Activated CD8-positive, alpha-beta memory T cell treated with anti-CD3 and anti-CD28 coated beads, Interleukin-2, amount 10 ng/mL, durations not matched to agents 7 days and 5 days (primary cell): ENCODE data around the gene FBXL5. TPM values are rescaled to one million over a fixed set of nuclear protein-coding genes. Genes with fewer than 3 reads are reported as not detected.
"Not testable (repeated sequence)": the region's sequence is repeated elsewhere in the genome, so short reads cannot be mapped to it uniquely, and the experiment has no call there.

Source experiments
- ATAC-seq: fragments of 150-1000 bp; cut with Tn5 transposase; one replicate; pipeline ENCODE4 v1.10.0; 2021; ENCODE audit warnings: moderate library complexity
- CTCF ChIA-PET: fragments of 350-600 bp; sonication (Branson Sonifier 250); formaldehyde crosslinking; loops from one replicate; lab custom pipeline; 2021; ENCODE audit warnings: antibody characterized with exemption; lab: Charles Lee
- DNase-seq: peaks from one replicate; pipeline ENCODE4 v3.0.0-alpha.2; 2020
- H3K27ac Mint-ChIP-seq: one replicate; pipeline ENCODE4 v1.8.0; 2021; ENCODE audit warnings: mild to moderate bottlenecking, mixed read lengths
- H3K27me3 Mint-ChIP-seq: one replicate; pipeline ENCODE4 v1.8.0; 2021; ENCODE audit warnings: mixed read lengths
- H3K36me3 Mint-ChIP-seq: one replicate; pipeline ENCODE4 v1.8.0; 2021; ENCODE audit warnings: mild to moderate bottlenecking, mixed read lengths
- H3K4me1 Mint-ChIP-seq: one replicate; pipeline ENCODE4 v1.8.0; 2021; ENCODE audit warnings: mixed read lengths
- H3K4me3 Mint-ChIP-seq: one replicate; pipeline ENCODE4 v1.8.0; 2021; ENCODE audit warnings: mild to moderate bottlenecking, moderate library complexity, mixed read lengths
- H3K9me3 Mint-ChIP-seq: one replicate; pipeline ENCODE4 v1.8.0; 2022; ENCODE audit warnings: low read depth, mixed read lengths
- total RNA-seq, 2 experiments: library from RNA; stranded (reverse); gene quantifications; one replicate each; pipeline ENCODE4 v1.2.3, GENCODE V29; 2021

The FBXL5 gene
- total RNA-seq, 2 experiments from 2014 or later: 37.0 to 51.8 TPM

- DNase-seq: peak; percentile 57
- peak; percentile 11 for ATAC-seq
- peak overlapping the region; percentile 96 for H3K27ac Mint-ChIP-seq
- CTCF ChIA-PET: interaction anchor here (0.6 to 1.9 kb wide), 8 partner anchors 9 to 418 kb away, joined by 3 to 4 read pairs (median 3); partner anchors contain the start of gene FAM200B
- peak overlapping the region; percentile 99 for H3K4me3 Mint-ChIP-seq
- peaks cover 16% of the 10 kb centered on the region for H3K36me3 Mint-ChIP-seq
- H3K4me1 Mint-ChIP-seq: peaks cover 54% of the 10 kb centered on the region
- no peaks in the 10 kb centered on the region for H3K27me3 Mint-ChIP-seq
- no peaks in the 10 kb centered on the region for H3K9me3 Mint-ChIP-seq
Observed at GRCh38 chr4:15653864-15654592, 1.1 kb downstream of the FBXL5 start.

- Mint-ChIP-seq H3K27ac (peak overlapping the region; percentile 96), H3K36me3 (peaks cover 15% of the 10 kb centered on the region), H3K4me1 (peaks cover 60% of the 10 kb centered on the region), H3K27me3 (no peaks in the 10 kb centered on the region), H3K4me3 (peak overlapping the region; percentile 99), H3K9me3 (no peaks in the 10 kb centered on the region)
- CTCF ChIA-PET: interaction anchor here (1.0 to 1.9 kb wide), 4 partner anchors 10 to 418 kb away, joined by 3 to 4 read pairs (median 4); no protein-coding TSS in a partner anchor
- ATAC-seq (no peak), DNase-seq (no peak)
Observed at GRCh38 chr4:15653420-15653819, 1.7 kb downstream of the FBXL5 start.

- Mint-ChIP-seq H3K9me3 (no peaks in the 10 kb centered on the region), H3K27ac (no peak overlapping the region), H3K4me3 (peak overlapping the region; percentile 99), H3K27me3 (no peaks in the 10 kb centered on the region), H3K4me1 (peaks cover 63% of the 10 kb centered on the region), H3K36me3 (peaks cover 11% of the 10 kb centered on the region)
- ATAC-seq (no peak), DNase-seq (no peak)
- CTCF ChIA-PET: interaction anchor here (1.5 kb wide), 1 partner anchor 173 kb away, joined by 8 read pairs; no protein-coding TSS in a partner anchor
Observed at GRCh38 chr4:15652841-15653240, 2.3 kb downstream of the FBXL5 start.

- DNase-seq (no peak), ATAC-seq (no peak)
- H3K4me3 Mint-ChIP-seq: no peak overlapping the region
- peaks cover 63% of the 10 kb centered on the region for H3K4me1 Mint-ChIP-seq
- H3K9me3 Mint-ChIP-seq: no peaks in the 10 kb centered on the region
- H3K36me3 Mint-ChIP-seq: peaks cover 6% of the 10 kb centered on the region
- H3K27me3 Mint-ChIP-seq: no peaks in the 10 kb centered on the region
- CTCF ChIA-PET: interaction anchor here (1.5 kb wide), 1 partner anchor 173 kb away, joined by 8 read pairs; no protein-coding TSS in a partner anchor
- H3K27ac Mint-ChIP-seq: no peak overlapping the region
Observed at GRCh38 chr4:15652191-15652590, 3.0 kb downstream of the FBXL5 start.

- H3K27ac Mint-ChIP-seq: peak overlapping the region; percentile 21
- DNase-seq (no peak), ATAC-seq (no peak)
- peaks cover 6% of the 10 kb centered on the region for H3K36me3 Mint-ChIP-seq
- CTCF ChIA-PET: interaction anchor here (0.8 to 1.5 kb wide), 4 partner anchors 74 to 231 kb away, joined by 3 to 8 read pairs (median 4); no protein-coding TSS in a partner anchor
- H3K4me3 Mint-ChIP-seq: peak overlapping the region; percentile 18
- no peaks in the 10 kb centered on the region for H3K9me3 Mint-ChIP-seq
- peaks cover 63% of the 10 kb centered on the region for H3K4me1 Mint-ChIP-seq
- no peaks in the 10 kb centered on the region for H3K27me3 Mint-ChIP-seq
Observed at GRCh38 chr4:15651676-15652075, 3.5 kb downstream of the FBXL5 start.

- H3K4me1 Mint-ChIP-seq: peaks cover 58% of the 10 kb centered on the region
- H3K9me3 Mint-ChIP-seq: no peaks in the 10 kb centered on the region
- ATAC-seq (peak; percentile 62), DNase-seq (peak; percentile 77)
- peak overlapping the region; percentile 78 for H3K27ac Mint-ChIP-seq
- H3K36me3 Mint-ChIP-seq: peaks cover 4% of the 10 kb centered on the region
- H3K27me3 Mint-ChIP-seq: no peaks in the 10 kb centered on the region
- H3K4me3 Mint-ChIP-seq: peak overlapping the region; percentile 51
- CTCF ChIA-PET: interaction anchor here (0.6 to 1.8 kb wide), 6 partner anchors 15 to 418 kb away, joined by 3 to 7 read pairs (median 3); no protein-coding TSS in a partner anchor
Observed at GRCh38 chr4:15649914-15650545, 5.1 kb downstream of the FBXL5 start.

GRCh38 chr4:15648600-15648999, 6.6 kb downstream of the FBXL5 start:
- Mint-ChIP-seq H3K4me1 (peaks cover 49% of the 10 kb centered on the region), H3K27me3 (no peaks in the 10 kb centered on the region), H3K9me3 (no peaks in the 10 kb centered on the region), H3K4me3 (no peak overlapping the region), H3K36me3 (peaks cover 2% of the 10 kb centered on the region), H3K27ac (peak overlapping the region; percentile 8)
- ATAC-seq (no peak), DNase-seq (no peak)
- CTCF ChIA-PET: interaction anchor here (1.6 kb wide), 1 partner anchor 417 kb away, joined by 4 read pairs; no protein-coding TSS in a partner anchor

GRCh38 chr4:15638418-15638817, 16.7 kb downstream of the FBXL5 start:
- no peaks in the 10 kb centered on the region for H3K9me3 Mint-ChIP-seq
- no peak for ATAC-seq
- peaks cover 37% of the 10 kb centered on the region for H3K36me3 Mint-ChIP-seq
- DNase-seq: no peak
- CTCF ChIA-PET: no interaction called here
- no peak overlapping the region for H3K4me3 Mint-ChIP-seq
- no peaks in the 10 kb centered on the region for H3K27me3 Mint-ChIP-seq
- H3K27ac Mint-ChIP-seq: no peak overlapping the region
- H3K4me1 Mint-ChIP-seq: no peaks in the 10 kb centered on the region

- no peak overlapping the region for H3K4me3 Mint-ChIP-seq
- DNase-seq: no peak
- ATAC-seq: no peak
- peaks cover 42% of the 10 kb centered on the region for H3K36me3 Mint-ChIP-seq
- H3K9me3 Mint-ChIP-seq: peaks cover 5% of the 10 kb centered on the region
- H3K27me3 Mint-ChIP-seq: no peaks in the 10 kb centered on the region
- no peaks in the 10 kb centered on the region for H3K4me1 Mint-ChIP-seq
- CTCF ChIA-PET: interaction anchor here (2.0 kb wide), 1 partner anchor 9 kb away, joined by 4 read pairs; no protein-coding TSS in a partner anchor
- no peak overlapping the region for H3K27ac Mint-ChIP-seq
Observed at GRCh38 chr4:15636818-15637217, 18.3 kb downstream of the FBXL5 start.

GRCh38 chr4:15617407-15617806, 37.8 kb downstream of the FBXL5 start:
- Mint-ChIP-seq H3K36me3 (peaks cover 61% of the 10 kb centered on the region), H3K9me3 (peaks cover 17% of the 10 kb centered on the region)
- not testable (repeated sequence) for H3K27ac Mint-ChIP-seq, ATAC-seq, H3K27me3 Mint-ChIP-seq, H3K4me1 Mint-ChIP-seq, DNase-seq, H3K4me3 Mint-ChIP-seq
- CTCF ChIA-PET: interaction anchor here (1.2 kb wide), 1 partner anchor 9 kb away, joined by 4 read pairs; no protein-coding TSS in a partner anchor

GRCh38 chr4:15614891-15615290, 40.3 kb downstream of the FBXL5 start:
- H3K9me3 Mint-ChIP-seq, CTCF ChIA-PET, H3K4me1 Mint-ChIP-seq: not testable (repeated sequence)

GRCh38 chr4:15612136-15612535, 43.0 kb downstream of the FBXL5 start:
- no peaks in the 10 kb centered on the region for H3K9me3 Mint-ChIP-seq
- no peaks in the 10 kb centered on the region for H3K27me3 Mint-ChIP-seq
- H3K36me3 Mint-ChIP-seq: peaks cover 31% of the 10 kb centered on the region
- DNase-seq (no peak), ATAC-seq (no peak)
- CTCF ChIA-PET: no interaction called here
- H3K4me3 Mint-ChIP-seq: no peak overlapping the region
- no peaks in the 10 kb centered on the region for H3K4me1 Mint-ChIP-seq
- H3K27ac Mint-ChIP-seq: no peak overlapping the region

More at GRCh38 chr4:15614891-15615290, 40.3 kb downstream of the FBXL5 start:
- not testable (repeated sequence) for H3K27ac Mint-ChIP-seq, H3K4me3 Mint-ChIP-seq, H3K27me3 Mint-ChIP-seq, ATAC-seq, DNase-seq
- H3K36me3 Mint-ChIP-seq: peaks cover 45% of the 10 kb centered on the region

- DNase-seq: no peak
- H3K4me3 Mint-ChIP-seq: no peak overlapping the region
- H3K9me3 Mint-ChIP-seq: no peaks in the 10 kb centered on the region
- no peaks in the 10 kb centered on the region for H3K4me1 Mint-ChIP-seq
- H3K36me3 Mint-ChIP-seq: peaks cover 19% of the 10 kb centered on the region
- CTCF ChIA-PET: no interaction called here
- H3K27ac Mint-ChIP-seq: no peak overlapping the region
- ATAC-seq: no peak
- H3K27me3 Mint-ChIP-seq: no peaks in the 10 kb centered on the region
Observed at GRCh38 chr4:15610855-15611254, 44.3 kb downstream of the FBXL5 start.
